GM12878 (cell line): ENCODE measurements around the gene RIOK1. TPM values are rescaled to one million over a fixed set of nuclear protein-coding genes. Genes with fewer than 3 reads are reported as not detected.

Experiments
- ATAC-seq: fragments of 200-7000 bp; cut with Tn5 transposase; 3 replicates; pipeline ENCODE4 v1.9.1; 2020; ENCODE audit warnings: mild to moderate bottlenecking, moderate library complexity
- BruUV-seq: library from RNA; stranded (reverse); fragments of 400-500 nt; replicated peaks from 2 replicates; lab custom pipeline; 2021; lab: Mats Ljungman, UMichigan
- CTCF ChIA-PET: fragments of 300-600 bp; sonication (Branson Sonifier 250); formaldehyde crosslinking; extraction: SDS; loops from one replicate; lab custom pipeline; 2021; ENCODE audit warnings: inconsistent platforms; lab: Yijun Ruan, JAX
- POLR2A ChIA-PET: fragments of 350-600 bp; formaldehyde crosslinking; extraction: SDS; loops from one replicate; lab custom pipeline; 2021; ENCODE audit warnings: inconsistent platforms; lab: Charles Lee
- RAD21 ChIA-PET: fragments of 300-600 bp; sonication (Branson Sonifier 250); formaldehyde crosslinking; loops from one replicate; lab custom pipeline; 2023; ENCODE audit warnings: antibody characterized with exemption; ENCODE audit not compliant: unreplicated experiment; lab: Charles Lee
- SMC1A ChIA-PET: fragments of 300-600 bp; sonication (Branson Sonifier 250); formaldehyde crosslinking; loops from one replicate; lab custom pipeline; 2023; ENCODE audit not compliant: unreplicated experiment, uncharacterized antibody; lab: Charles Lee
- DNase-seq: peaks from one replicate; pipeline ENCODE4 v3.0.0-alpha.2; 2011; ENCODE audit warnings: low read depth, low spot score
- FAIRE-seq: peaks from 3 replicates; lab custom pipeline; 2011; peaks lifted over from hg19 to GRCh38; lab: Jason Lieb, UNC
- H2AFZ ChIP-seq: 2 replicates; pipeline ENCODE4 v1.6.0; 2011; ENCODE audit warnings: low read depth, low read length, control low read depth; ENCODE audit not compliant: control insufficient read depth
- H3K27ac ChIP-seq: 2 replicates; pipeline ENCODE4 v1.5.1; 2011; ENCODE audit warnings: control low read depth; ENCODE audit not compliant: control insufficient read depth, insufficient read depth
- H3K27me3 ChIP-seq, 2 experiments: replicated peaks in 1 of 2; 2 replicates each; pipeline versions ENCODE4 v1.6.0 to v1.6.1; 2011; ENCODE audit warnings: low read length in 1 of 2; ENCODE audit not compliant: control insufficient read depth in 2 of 2, insufficient read depth in 2 of 2
- H3K36me3 ChIP-seq, 2 experiments: 2 replicates each; pipeline ENCODE4 v1.5.1; 2011; ENCODE audit warnings: low read length in 1 of 2; ENCODE audit not compliant: control insufficient read depth in 2 of 2, insufficient read depth in 2 of 2
- H3K4me1 ChIP-seq: 2 replicates; pipeline ENCODE4 v1.6.1; 2011; ENCODE audit warnings: mild to moderate bottlenecking, low read length, moderate library complexity, mixed read lengths; ENCODE audit not compliant: control insufficient read depth, insufficient read depth
- H3K4me2 ChIP-seq: 2 replicates; pipeline ENCODE4 v1.6.0; 2011; ENCODE audit warnings: control low read depth; ENCODE audit not compliant: control insufficient read depth, insufficient read depth
- H3K4me3 ChIP-seq: fragments of 200-600 bp; sonication (generic); 2 replicates; pipeline ENCODE4 v1.5.1; 2016
- H3K79me2 ChIP-seq: 2 replicates; pipeline ENCODE4 v1.6.0; 2011; ENCODE audit warnings: low read length; ENCODE audit not compliant: control insufficient read depth, insufficient read depth
- H3K9ac ChIP-seq: 2 replicates; pipeline ENCODE4 v1.8.0; 2011; ENCODE audit warnings: low read length, control low read depth, mixed read lengths; ENCODE audit not compliant: control insufficient read depth, insufficient read depth
- H3K9me3 ChIP-seq: replicated peaks from 3 replicates; pipeline ENCODE4 v1.5.1; 2011; ENCODE audit warnings: mild to moderate bottlenecking, low read length; ENCODE audit not compliant: control insufficient read depth, insufficient read depth
- H4K20me1 ChIP-seq: 2 replicates; pipeline ENCODE4 v1.6.0; 2011; ENCODE audit not compliant: control insufficient read depth, insufficient read depth
- CTCF ChIP-seq, 3 experiments: IDR thresholded peaks in 2 of 3; conservative IDR thresholded peaks in 1 of 3; 2 replicates each; pipeline ENCODE4 v1.5.1; 2011; ENCODE audit warnings: low read depth in 3 of 3, low read length in 3 of 3, mild to moderate bottlenecking in 3 of 3, control low read depth in 2 of 3, moderate library complexity in 2 of 3, inconsistent platforms in 1 of 3, mixed read lengths in 1 of 3; ENCODE audit not compliant: control insufficient read depth in 2 of 3, insufficient read depth in 1 of 3; ENCODE audit errors: extremely low read depth in 1 of 3
- E2F8 ChIP-seq: fragments of 450-650 bp; IDR thresholded peaks from 2 replicates; pipeline ENCODE4 v1.6.1; 2018; ENCODE audit warnings: mild to moderate bottlenecking, low read depth, moderate library complexity; ENCODE audit not compliant: partially characterized antibody
- IRF3 ChIP-seq: fragments of 450-650 bp; IDR thresholded peaks from 2 replicates; pipeline ENCODE4 v1.6.1; 2014; ENCODE audit warnings: mild to moderate bottlenecking
- LARP7 ChIP-seq: fragments of 450-650 bp; IDR thresholded peaks from 2 replicates; pipeline ENCODE4 v1.6.1; 2017; ENCODE audit warnings: mild to moderate bottlenecking
- MLLT1 ChIP-seq: fragments of 450-650 bp; IDR thresholded peaks from 2 replicates; pipeline ENCODE4 v1.6.1; 2016; ENCODE audit warnings: mild to moderate bottlenecking
- NR2F1 ChIP-seq: fragments of 450-650 bp; conservative IDR thresholded peaks from 2 replicates; pipeline ENCODE4 v1.6.1; 2017; ENCODE audit warnings: mild to moderate bottlenecking
- PML ChIP-seq: IDR thresholded peaks from 2 replicates; pipeline ENCODE4 v1.6.1; 2012; ENCODE audit warnings: low read length, inconsistent platforms
- ZZZ3 ChIP-seq: IDR thresholded peaks from 2 replicates; pipeline ENCODE4 v1.6.1; 2011; ENCODE audit warnings: low read depth; ENCODE audit not compliant: control insufficient read depth, insufficient read length
- WGBS: methylation state at CpG from one replicate; pipeline ENCODE4 v1.1.6; 2016; ENCODE audit warnings: low lambda C conversion rate; ENCODE audit not compliant: insufficient replicate concordance, insufficient coverage; ENCODE audit errors: missing lambda C conversion rate; 5-methylcytosine and 5-hydroxymethylcytosine counted together
- in situ Hi-C: fragments of 300-500 bp; cut with MboI; formaldehyde crosslinking; loops from 9 replicates; pipeline ENCODE4 v1.14.3; 2018; ENCODE audit warnings: mixed read lengths
- intact Hi-C: fragments of 100-400 bp; cut with micrococcal nuclease; formaldehyde crosslinking; loops from one replicate; pipeline ENCODE4 v1.14.2; 2022; ENCODE audit not compliant: unreplicated experiment
- polyA plus RNA-seq, 11 experiments: library from polyadenylated mRNA; depleted of rRNA in 4 of 11; unstranded in 6 of 11; stranded (reverse) in 5 of 11; fragments of >200 nt; fragmentation: Nextera tagmentation in 4 of 11; fragmentation: Illumina TruSeq in 1 of 11; extraction: Ambion mirVana in 4 of 11; extraction: Trizol in 1 of 11; gene quantifications; 1 replicate in 1 of 11; 2 replicates in 10 of 11; pipeline versions ENCODE4 v1.2.1 to v1.2.3, GENCODE V29; 2011 to 2016; ENCODE audit warnings: inconsistent platforms in 2 of 11, missing spikeins in 2 of 11, low read depth in 1 of 11
- total RNA-seq, 4 experiments: library from RNA; depleted of rRNA in 3 of 4; stranded (reverse); fragments of >200 nt in 3 of 4; fragmentation: Illumina TruSeq in 1 of 4; extraction: Trizol in 1 of 4; gene quantifications; 2 replicates each; pipeline versions ENCODE4 v1.2.1 to v1.2.3, GENCODE V29; 2013 to 2021

The RIOK1 gene
- total and polyA plus RNA-seq, 10 of the 15 experiments (the other 5 are each of a cell fraction or from before 2014, with no cell fraction given): 16.1 to 44.6 (median 33.7) TPM

GRCh38 chr6:7343546-7344475, 45.8 kb upstream of the RIOK1 start:
- no peak overlapping the region for H2AFZ ChIP-seq
- ChIA-PET RAD21 (interaction anchor here (0.8 kb wide), 1 partner anchor 12 kb away, joined by 3 read pairs; no protein-coding TSS in a partner anchor), POLR2A (no interaction called here), SMC1A (interaction anchor here (1.4 to 1.5 kb wide), 2 partner anchors 11 to 20 kb away, joined by 4 to 5 read pairs; no protein-coding TSS in a partner anchor), CTCF (interaction anchor here (1.3 to 2.0 kb wide), 2 partner anchors 68 to 272 kb away, joined by 3 to 8 read pairs; no protein-coding TSS in a partner anchor)
- H3K9ac ChIP-seq: no peak overlapping the region
- H3K27ac ChIP-seq: no peak overlapping the region
- H4K20me1 ChIP-seq: no peaks in the 10 kb centered on the region
- ATAC-seq: no peak
- no peaks in the 10 kb centered on the region for H3K4me1 ChIP-seq
- no peak overlapping the region for H3K4me2 ChIP-seq
- no peak for DNase-seq
- 79% methylated on average over 28 of the region's 29 CpGs for WGBS
- H3K27me3 ChIP-seq: peaks cover 0 to 1% of the 10 kb centered on the region in 2 experiments; a peak in 1 of 4 replicates
- peak; percentile 13 for FAIRE-seq
- no TSS peak for BruUV-seq
- H3K4me3 ChIP-seq: no peak overlapping the region
- H3K79me2 ChIP-seq: no peaks in the 10 kb centered on the region
- intact Hi-C loops (no loop called here), in situ Hi-C loops (no loop called here)
- no peaks in the 10 kb centered on the region for H3K36me3 ChIP-seq
- TF ChIP-seq ZZZ3: no peak
- TF ChIP-seq CTCF (IDR thresholded peaks at IDR 0.05 in 2 of 3, conservative IDR thresholded peaks at IDR 0.05 in 1 of 3; ENCODE audit: control insufficient read depth in 2 of 3, extremely low read depth in 1 of 3, insufficient read depth in 1 of 3, low read depth in 3 of 3, low read length in 3 of 3): no peak
- no peak for TF ChIP-seq MLLT1
- no peak for TF ChIP-seq IRF3
- TF ChIP-seq PML: no peak
- no peak for TF ChIP-seq NR2F1
- no peak for TF ChIP-seq LARP7
- TF ChIP-seq E2F8: no peak
- no peaks in the 10 kb centered on the region for H3K9me3 ChIP-seq
